Activated T-helper 2 cell treated with anti-CD3 and anti-CD28 coated beads, Interferon-gamma antibody, Interleukin-2, Interleukin-4, amounts not matched to agents 10 μg/mL and 5 μg/mL and 100 μg/mL, durations not matched to agents 14 hours and 24 hours and 36 hours (primary cell): ENCODE results near the gene CFAP210. TPM values are rescaled to one million over a fixed set of nuclear protein-coding genes. Genes with fewer than 3 reads are reported as not detected.

Experiments used
- DNase-seq: peaks from one replicate; pipeline ENCODE4 v3.0.0; 2021; ENCODE audit warnings: low spot score
- H3K27ac Mint-ChIP-seq: one replicate; pipeline ENCODE4 v1.8.0; 2021; ENCODE audit warnings: mixed read lengths
- H3K27me3 Mint-ChIP-seq: one replicate; pipeline ENCODE4 v1.8.0; 2021; ENCODE audit warnings: low read depth, mixed read lengths
- H3K36me3 Mint-ChIP-seq: one replicate; pipeline ENCODE4 v1.8.0; 2021; ENCODE audit warnings: low read depth, mixed read lengths
- H3K4me1 Mint-ChIP-seq: one replicate; pipeline ENCODE4 v1.8.0; 2021; ENCODE audit warnings: low read depth, mixed read lengths
- H3K4me3 Mint-ChIP-seq: one replicate; pipeline ENCODE4 v1.8.0; 2021; ENCODE audit warnings: low read depth, mild to moderate bottlenecking, moderate library complexity, mixed read lengths
- H3K9me3 Mint-ChIP-seq: one replicate; pipeline ENCODE4 v1.8.0; 2021; ENCODE audit warnings: mixed read lengths
- intact Hi-C: fragments of 100-400 bp; cut with micrococcal nuclease; formaldehyde crosslinking; loops from one replicate; pipeline ENCODE4 v1.15.1; 2023
- total RNA-seq: library from RNA; stranded (reverse); gene quantifications from 2 replicates; pipeline ENCODE4 v1.2.3, GENCODE V29; 2022

CFAP210 gene, protein sequence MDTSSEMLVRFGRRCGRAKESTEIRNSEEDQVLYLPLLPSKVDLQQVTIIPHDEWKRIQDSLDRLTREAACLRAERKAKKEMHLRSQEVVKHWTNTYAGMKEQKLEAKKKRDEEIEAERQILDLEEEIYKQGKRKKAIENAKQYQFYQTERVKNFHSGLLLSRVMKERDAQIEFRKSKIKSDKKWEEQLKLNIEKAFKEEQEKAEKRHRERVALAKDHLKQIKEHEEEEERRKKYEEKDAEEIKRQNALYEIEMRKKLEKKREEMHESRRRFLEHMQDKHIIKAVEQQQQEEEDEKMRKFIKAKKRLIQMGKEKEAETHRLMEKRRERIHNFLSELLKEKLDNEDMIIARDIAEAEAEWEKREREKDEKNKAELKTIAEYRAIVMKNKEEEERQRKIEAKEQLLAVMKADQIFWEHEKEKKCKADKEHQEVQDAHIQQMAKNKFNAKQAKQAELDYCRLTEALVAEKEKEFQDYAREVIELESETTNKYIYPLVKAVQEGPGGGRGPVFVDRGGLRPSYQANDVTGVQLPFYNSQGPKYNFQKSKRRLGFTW
- total RNA-seq = not detected in 2 replicates

DNA sequence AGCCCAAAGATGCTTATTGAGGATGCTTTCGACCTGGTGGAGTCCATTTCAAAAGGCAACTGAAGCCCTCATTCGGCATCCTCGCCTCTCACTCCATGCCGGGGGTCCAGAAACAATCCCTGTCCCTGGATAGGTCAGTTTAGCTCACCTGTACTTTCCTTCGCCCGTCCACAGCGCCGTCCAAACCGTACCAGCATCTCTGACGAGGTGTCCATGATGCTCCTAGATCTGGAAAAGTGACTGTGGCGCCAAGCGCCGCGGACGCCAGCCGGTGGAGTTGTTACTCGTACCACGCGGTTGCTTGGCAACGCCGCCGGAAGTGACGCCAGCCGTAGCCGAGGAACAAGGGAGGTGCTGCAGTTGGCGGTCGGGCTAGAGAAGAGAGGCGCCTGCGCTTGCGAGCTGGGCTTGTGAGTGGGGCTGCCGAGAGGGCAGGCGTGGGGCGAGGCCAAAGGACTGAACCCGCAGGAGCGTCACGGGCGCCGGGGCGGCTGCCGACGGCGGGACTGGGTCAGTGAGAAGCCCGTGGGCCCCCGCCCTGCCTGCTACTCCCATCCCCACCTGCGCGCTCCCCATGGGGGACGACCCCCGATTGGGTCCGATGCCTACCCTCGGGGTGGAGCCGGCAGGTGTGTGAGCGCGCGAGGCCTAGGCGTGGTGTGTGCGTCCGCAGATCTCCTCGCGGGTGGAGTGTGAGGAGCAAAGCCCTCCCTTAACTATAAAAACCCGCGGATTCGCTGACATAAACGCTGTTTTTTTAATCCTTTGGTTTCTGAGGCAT is at the start of gene CFAP210, which contains the start of gene PHOSPHO2:
CFAP210 (minus strand) TSS at position 293 of the 781 bp plus-strand sequence; CDS start at position 215, 78 bp downstream.
PHOSPHO2 (plus strand) TSS at position 357 of the 781 bp plus-strand sequence. CDS start 6,503 bp downstream, outside the sequence.
- Mint-ChIP-seq H3K4me1 (peaks cover 15% of the 10 kb centered on the region), H3K27ac (peak within 1 kb of the TSS; percentile 77), H3K4me3 (peak within 1 kb of the TSS; percentile 79), H3K27me3 (peaks cover 26% of the 10 kb centered on the region), H3K9me3 (peaks cover 16% of the 10 kb centered on the region), H3K36me3 (peaks cover 9% of the 10 kb centered on the region)
- intact Hi-C loops = loop anchor here (1.0 to 2.0 kb wide), 4 partner anchors 11 to 133 kb away; partner anchors contain the start of genes KLHL23, PPIG and UBR3
- peak; percentile 98 for DNase-seq

DNA sequence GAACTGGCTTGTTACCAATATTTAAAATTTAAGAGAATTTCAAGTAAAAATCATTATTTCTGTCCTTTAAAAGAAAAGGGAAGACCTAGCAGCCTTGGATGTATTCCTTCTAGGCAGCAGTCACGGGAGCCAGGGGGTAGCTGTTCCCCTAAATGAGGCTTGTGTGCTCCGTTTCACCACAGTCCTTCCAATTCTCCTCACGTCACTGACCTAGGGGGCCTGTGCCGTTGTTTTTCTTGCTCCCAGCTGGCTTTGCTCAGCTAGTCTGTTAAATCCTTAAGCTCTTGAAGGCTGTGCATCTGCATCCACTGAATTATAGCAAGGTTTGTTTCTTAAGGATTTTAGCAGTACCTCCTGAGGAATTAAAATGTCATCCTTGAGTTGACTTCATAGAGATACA is 49.3 kb upstream of the CFAP210 start:
- Mint-ChIP-seq H3K27ac (no peak overlapping the region), H3K4me1 (no peaks in the 10 kb centered on the region), H3K36me3 (peaks cover 3% of the 10 kb centered on the region), H3K27me3 (peaks cover 3% of the 10 kb centered on the region), H3K4me3 (no peak overlapping the region), H3K9me3 (no peaks in the 10 kb centered on the region)
- intact Hi-C loops = no loop called here
- no peak for DNase-seq

DNA sequence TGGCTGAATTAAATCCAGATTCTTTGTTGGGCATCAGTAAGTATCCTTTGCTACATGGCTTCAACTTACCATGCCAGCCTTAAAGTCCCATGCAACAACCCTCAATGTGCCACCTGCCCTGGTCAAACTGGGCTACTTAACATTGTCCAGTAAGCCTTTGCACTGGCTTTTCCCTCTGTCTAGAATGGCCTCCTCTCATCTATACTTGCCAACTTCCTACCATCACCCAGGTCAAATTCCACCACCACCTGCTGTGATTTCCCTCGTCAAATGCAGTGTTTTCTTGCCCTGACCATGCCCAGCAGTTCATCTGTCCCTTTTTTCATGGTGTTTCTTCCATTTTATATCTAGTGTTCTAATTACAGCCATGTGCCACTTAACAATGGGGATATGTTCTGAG is 45.1 kb upstream of the CFAP210 start:
- no peak overlapping the region for H3K4me3 Mint-ChIP-seq
- H3K27me3 Mint-ChIP-seq = peaks cover 20% of the 10 kb centered on the region
- H3K4me1 Mint-ChIP-seq = peaks cover 8% of the 10 kb centered on the region
- no peak for DNase-seq
- intact Hi-C loops = no loop called here
- H3K9me3 Mint-ChIP-seq = no peaks in the 10 kb centered on the region
- H3K27ac Mint-ChIP-seq = no peak overlapping the region
- H3K36me3 Mint-ChIP-seq = peaks cover 3% of the 10 kb centered on the region

DNA sequence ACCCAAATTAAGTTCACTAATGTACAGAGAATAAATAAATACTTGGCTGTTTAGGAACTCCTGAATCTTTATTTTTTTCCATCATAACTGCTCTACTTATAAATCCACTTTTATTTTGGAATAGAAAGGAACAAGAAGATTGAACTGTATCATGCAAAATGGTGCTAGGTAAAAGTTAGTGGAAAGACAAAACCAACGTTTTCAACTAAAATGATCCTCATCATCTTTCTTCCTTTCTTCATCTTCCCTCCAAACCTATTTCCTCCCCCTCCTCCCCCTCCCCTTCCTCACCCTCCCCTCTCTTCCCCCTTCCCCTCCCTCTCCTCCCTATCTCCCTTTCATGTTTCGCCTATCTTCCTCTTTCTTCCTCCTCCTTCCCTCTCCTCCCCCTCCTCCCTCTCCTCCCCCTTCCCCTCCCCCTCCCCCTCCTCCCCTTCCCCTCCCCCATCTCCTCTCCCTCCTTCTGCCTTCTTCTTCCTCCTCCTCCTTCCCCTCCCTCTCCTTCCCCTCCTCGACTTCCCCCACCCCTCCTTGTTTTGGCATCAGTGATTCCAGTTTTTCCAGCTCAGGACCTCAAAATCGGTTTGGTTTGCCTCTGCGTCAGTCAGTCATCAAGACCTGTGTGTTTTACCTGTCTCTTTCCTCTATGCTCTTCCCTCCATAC is 44.5 kb upstream of the CFAP210 start:
- Mint-ChIP-seq H3K4me3 (no peak overlapping the region), H3K4me1 (peaks cover 8% of the 10 kb centered on the region), H3K36me3 (no peaks in the 10 kb centered on the region), H3K27ac (no peak overlapping the region), H3K9me3 (no peaks in the 10 kb centered on the region), H3K27me3 (peaks cover 20% of the 10 kb centered on the region)
- DNase-seq = no peak
- intact Hi-C loops = no loop called here

DNA sequence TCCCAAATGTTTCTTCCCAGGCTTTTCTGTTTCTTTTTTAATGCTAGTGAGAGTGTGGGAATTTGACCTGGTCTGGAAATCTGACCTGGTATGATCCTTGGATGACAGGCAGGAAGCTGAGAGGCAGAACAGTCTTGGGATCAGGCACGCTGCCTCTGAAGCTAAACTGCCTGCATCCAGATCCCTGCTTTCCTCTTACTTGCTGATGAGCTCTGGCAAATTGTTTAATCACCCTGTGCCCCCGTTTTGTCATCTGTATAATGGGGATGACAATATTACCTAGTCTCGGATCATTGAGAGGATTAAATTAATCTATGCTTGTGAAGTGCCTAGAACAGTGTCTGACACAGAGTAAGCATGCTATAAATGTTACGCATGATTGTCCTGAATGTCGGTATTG is 42.7 kb upstream of the CFAP210 start:
- DNase-seq = no peak
- Mint-ChIP-seq H3K27me3 (peaks cover 36% of the 10 kb centered on the region), H3K27ac (no peak overlapping the region), H3K4me3 (no peak overlapping the region), H3K4me1 (peaks cover 20% of the 10 kb centered on the region), H3K9me3 (no peaks in the 10 kb centered on the region), H3K36me3 (no peaks in the 10 kb centered on the region)
- intact Hi-C loops = no loop called here

DNA sequence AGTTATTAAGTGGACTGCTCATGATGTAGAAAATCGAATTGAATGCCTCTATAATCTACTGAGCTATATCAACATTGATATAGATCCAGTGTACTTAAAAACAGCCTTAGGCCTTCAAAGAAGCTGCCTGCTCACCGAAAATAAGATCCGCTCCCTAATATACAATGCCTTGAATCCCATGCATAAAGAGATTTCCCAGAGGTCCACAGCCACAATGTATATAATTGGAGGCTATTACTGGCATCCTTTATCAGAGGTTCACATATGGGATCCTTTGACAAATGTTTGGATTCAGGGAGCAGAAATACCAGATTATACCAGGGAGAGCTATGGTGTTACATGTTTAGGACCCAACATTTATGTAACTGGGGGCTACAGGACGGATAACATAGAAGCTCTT is 41.4 kb upstream of the CFAP210 start:
- Mint-ChIP-seq H3K4me1 (peaks cover 20% of the 10 kb centered on the region), H3K36me3 (no peaks in the 10 kb centered on the region), H3K9me3 (no peaks in the 10 kb centered on the region), H3K27me3 (peaks cover 38% of the 10 kb centered on the region), H3K4me3 (peak overlapping the region; percentile 6), H3K27ac (no peak overlapping the region)
- DNase-seq = no peak
- intact Hi-C loops = no loop called here

DNA sequence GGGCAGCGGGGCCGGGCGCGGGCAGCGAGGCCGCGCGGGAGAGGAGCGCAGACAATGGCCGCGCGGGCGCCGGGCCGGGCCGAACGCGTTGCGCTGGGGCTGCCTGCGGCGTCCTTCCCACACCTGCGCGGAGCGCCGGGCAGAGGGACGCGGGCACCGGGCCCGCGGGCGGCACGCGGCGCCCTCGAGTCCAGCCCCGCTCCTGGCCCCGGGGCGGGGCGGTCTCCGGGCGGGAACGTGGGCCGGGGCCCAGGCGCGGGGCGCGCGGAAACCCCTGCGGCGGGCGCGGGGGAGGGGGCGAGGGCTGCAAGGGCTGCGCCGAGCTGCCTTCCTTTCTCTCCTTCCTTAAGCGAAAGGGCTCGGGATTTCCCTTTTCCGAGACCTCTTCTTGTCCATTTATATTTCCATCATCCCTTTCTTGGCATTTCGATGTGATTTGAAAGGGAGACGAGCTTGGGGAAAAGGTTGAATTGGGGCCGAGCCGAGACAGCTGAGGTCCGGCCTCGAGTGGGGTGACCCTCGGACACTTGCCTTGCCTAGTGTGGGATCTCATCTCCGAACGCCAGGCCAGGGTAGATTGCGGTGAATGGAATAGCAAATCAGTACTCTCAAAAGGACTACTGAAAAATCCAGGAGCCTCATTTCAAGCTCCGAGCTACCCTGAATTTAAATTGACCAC is 40.1 kb upstream of the CFAP210 start:
- Mint-ChIP-seq H3K4me1 (peaks cover 20% of the 10 kb centered on the region), H3K27ac (no peak overlapping the region), H3K4me3 (peak overlapping the region; percentile 78), H3K27me3 (peaks cover 38% of the 10 kb centered on the region), H3K9me3 (no peaks in the 10 kb centered on the region), H3K36me3 (no peaks in the 10 kb centered on the region)
- intact Hi-C loops = loop anchor here (5.0 kb wide), 1 partner anchor 147 kb away; no protein-coding TSS in a partner anchor
- no peak for DNase-seq

DNA sequence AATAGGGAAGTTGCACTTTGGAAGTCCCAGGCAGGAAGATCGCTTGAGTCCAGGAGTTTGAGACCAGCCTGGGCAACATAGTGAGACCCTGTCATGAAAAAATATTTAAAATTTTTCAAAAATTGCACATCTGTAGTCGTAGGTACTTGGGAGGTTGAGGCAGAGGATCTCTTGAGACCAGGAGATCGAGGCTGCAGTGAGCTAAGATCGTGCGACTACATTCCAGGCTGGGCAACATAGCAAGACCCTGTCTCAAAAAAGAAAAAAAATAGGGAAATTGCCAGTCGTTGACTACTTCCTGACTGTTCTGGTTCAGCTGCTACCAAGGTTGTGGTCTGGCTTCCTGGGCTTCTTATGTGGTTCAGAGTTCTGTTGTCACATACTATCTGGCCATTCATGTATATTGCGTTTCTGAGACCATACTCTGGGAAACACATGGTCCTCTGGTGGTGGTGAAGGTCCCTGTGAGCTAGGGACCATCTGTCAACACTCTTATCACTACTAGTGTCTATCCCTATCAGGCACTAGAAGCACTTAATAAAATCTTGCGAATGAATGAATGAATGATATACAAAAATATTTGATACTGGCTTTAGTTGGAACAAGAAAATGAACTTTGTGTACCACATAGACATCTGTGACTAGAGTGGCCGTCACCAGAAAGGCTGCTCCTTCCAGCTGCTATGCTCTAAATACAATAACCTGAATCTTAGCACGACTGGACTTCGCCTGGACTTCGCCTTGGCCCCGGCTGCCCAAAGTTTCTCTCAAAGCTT is 38.6 kb upstream of the CFAP210 start:
- Mint-ChIP-seq H3K27ac (no peak overlapping the region), H3K27me3 (peaks cover 35% of the 10 kb centered on the region), H3K9me3 (no peaks in the 10 kb centered on the region), H3K4me3 (peak overlapping the region; percentile 92), H3K36me3 (no peaks in the 10 kb centered on the region), H3K4me1 (peaks cover 20% of the 10 kb centered on the region)
- intact Hi-C loops = loop anchor here (2.0 to 5.0 kb wide), 2 partner anchors 38 to 145 kb away; partner anchors contain the start of genes CFAP210 and PHOSPHO2
- no peak for DNase-seq

DNA sequence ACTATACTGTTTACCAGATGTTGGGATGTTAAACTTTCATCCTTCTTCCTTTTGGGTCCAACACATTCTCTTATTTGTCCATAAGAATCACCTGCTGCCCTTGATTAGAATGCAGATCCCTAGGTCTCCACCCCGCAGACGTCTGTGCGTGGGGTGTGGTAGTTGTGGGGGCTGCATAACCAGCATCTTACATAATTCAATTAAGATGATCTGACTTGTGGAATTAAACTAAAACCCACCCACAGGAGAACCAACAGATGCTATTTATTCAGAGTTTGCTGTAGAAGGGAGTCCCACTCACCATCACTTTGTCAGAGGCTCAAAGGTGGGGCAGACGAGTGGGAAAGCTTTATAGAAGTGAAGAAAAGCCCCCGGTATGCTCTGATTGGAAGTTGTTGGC is 37.9 kb upstream of the CFAP210 start:
- Mint-ChIP-seq H3K27me3 (peaks cover 35% of the 10 kb centered on the region), H3K9me3 (no peaks in the 10 kb centered on the region), H3K4me3 (peak overlapping the region; percentile 2), H3K4me1 (peaks cover 19% of the 10 kb centered on the region), H3K27ac (no peak overlapping the region), H3K36me3 (no peaks in the 10 kb centered on the region)
- no peak for DNase-seq
- intact Hi-C loops = loop anchor here (2.0 to 5.0 kb wide), 2 partner anchors 37 to 145 kb away; partner anchors contain the start of genes CFAP210 and PHOSPHO2

DNA sequence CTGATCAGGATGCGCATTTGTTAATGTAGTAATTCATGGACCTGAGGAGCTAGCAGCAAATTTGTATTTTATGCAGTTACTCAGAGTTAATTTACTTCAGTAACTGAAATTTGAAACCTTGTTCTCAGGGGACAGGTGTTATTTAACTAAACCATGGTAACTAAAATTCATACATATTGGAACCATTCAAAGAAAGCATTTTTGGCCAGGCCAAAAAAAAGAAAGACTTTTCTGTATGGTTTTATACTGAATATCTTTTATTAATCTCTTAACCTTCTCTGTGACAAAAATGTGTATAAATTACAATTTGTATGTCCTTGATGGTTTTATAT is 35.0 kb upstream of the CFAP210 start:
- peaks cover 27% of the 10 kb centered on the region for H3K27me3 Mint-ChIP-seq
- no peak overlapping the region for H3K4me3 Mint-ChIP-seq
- H3K4me1 Mint-ChIP-seq = peaks cover 12% of the 10 kb centered on the region
- DNase-seq = no peak
- H3K27ac Mint-ChIP-seq = no peak overlapping the region
- no peaks in the 10 kb centered on the region for H3K9me3 Mint-ChIP-seq
- intact Hi-C loops = no loop called here
- no peaks in the 10 kb centered on the region for H3K36me3 Mint-ChIP-seq

DNA sequence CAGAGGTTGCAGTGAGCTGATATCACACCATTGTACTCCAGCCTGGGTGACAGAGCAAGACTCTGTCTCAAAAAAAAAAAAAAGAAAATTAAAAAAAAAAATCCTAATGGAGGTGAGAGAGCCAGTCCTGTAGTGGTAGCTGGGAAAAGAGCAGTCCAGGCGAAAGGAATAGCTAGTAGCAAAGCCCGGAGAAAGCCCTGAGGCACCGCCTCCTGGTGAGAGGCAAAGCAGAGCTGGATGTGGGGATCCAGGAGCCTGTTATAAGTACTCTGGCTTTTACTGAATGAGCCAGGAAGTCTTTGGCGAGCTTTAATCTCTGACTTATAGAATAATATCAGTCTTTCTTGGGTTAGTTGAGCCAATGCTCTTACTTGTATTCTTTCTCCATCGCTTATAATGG is 32.9 kb upstream of the CFAP210 start:
- DNase-seq = no peak
- no peak overlapping the region for H3K4me3 Mint-ChIP-seq
- intact Hi-C loops = no loop called here

More for the DNA sequence above, 32.9 kb upstream of the CFAP210 start:
- Mint-ChIP-seq H3K27me3 (peaks cover 15% of the 10 kb centered on the region), H3K36me3 (no peaks in the 10 kb centered on the region), H3K9me3 (no peaks in the 10 kb centered on the region), H3K4me1 (peaks cover 1% of the 10 kb centered on the region), H3K27ac (no peak overlapping the region)
